ENCODE data around the gene PDIA3. TPM values are rescaled to one million over a fixed set of nuclear protein-coding genes. Genes with fewer than 3 reads are reported as not detected.

The PDIA3 gene
- total and polyA plus RNA-seq, 2 of the 13 experiments (the other 11 are each of a cell fraction or from before 2014, with no cell fraction given) = 238 to 433 TPM

- Histone ChIP-seq H3K4me1 (ENCODE audit: insufficient read depth, low read length) (peaks cover 15% of the 10 kb centered on the region), H3K27ac (ENCODE audit: extremely low read length, insufficient read depth, low read length) (no peak overlapping the region), H3K4me3 (replicated peaks in 1 of 3; ENCODE audit: insufficient read depth in 1 of 3, low read depth in 2 of 3, low read length in 3 of 3) (no peak overlapping the region), H3K9me3 (ENCODE audit: low read length) (no peaks in the 10 kb centered on the region), H3K27me3 (ENCODE audit: control insufficient read depth in 1 of 2, insufficient read depth in 2 of 2, low read length in 2 of 2) (no peaks in the 10 kb centered on the region), H3K4me2 (ENCODE audit: low read depth, low read length) (no peak overlapping the region), H3K36me3 (replicated peaks in 1 of 2; ENCODE audit: control insufficient read depth in 1 of 2, insufficient read depth in 2 of 2, low read length in 2 of 2) (peaks cover 8 to 58% of the 10 kb centered on the region in 2 experiments), H3K9ac (ENCODE audit: insufficient read depth, low read depth, low read length) (no peak overlapping the region), H2AFZ (ENCODE audit: low read length) (no peak overlapping the region), H3K79me2 (ENCODE audit: insufficient read depth, low read length) (no peaks in the 10 kb centered on the region), H4K20me1 (ENCODE audit: insufficient read depth, low read length) (no peaks in the 10 kb centered on the region)
- ChIA-PET POLR2A (no interaction called here), CTCF (ENCODE audit: low intra/inter-chr PET ratio, low total read pairs) (no interaction called here)
- TF ChIP-seq HMG20A (CRISPR knock-in tag; IDR thresholded peaks at IDR 0.05; ENCODE audit: borderline replicate concordance) (no peak), HBP1 (CRISPR knock-in tag; IDR thresholded peaks at IDR 0.05; ENCODE audit: low read depth) (no peak), KLF6 (CRISPR knock-in tag; IDR thresholded peaks at IDR 0.05) (no peak), POLR2A (IDR thresholded peaks at IDR 0.05; ENCODE audit: insufficient read depth in 1 of 2, low read depth in 2 of 2, low read length in 2 of 2) (no peak), ATF1 (CRISPR knock-in tag; IDR thresholded peaks at IDR 0.05) (no peak), TOPORS (CRISPR knock-in tag; IDR thresholded peaks at IDR 0.05) (no peak), ZBTB38 (CRISPR knock-in tag; IDR thresholded peaks at IDR 0.05) (no peak), ELF1 (CRISPR knock-in tag; IDR thresholded peaks at IDR 0.05) (no peak), CREB1 (IDR thresholded peaks at IDR 0.05) (no peak), CREB1 (CRISPR knock-in tag; IDR thresholded peaks at IDR 0.05) (no peak), PRPF4 (IDR thresholded peaks at IDR 0.05; ENCODE audit: low read depth, low read length, poor library complexity, severe bottlenecking) (no peak)
- intact Hi-C loops (cut with micrococcal nuclease; ENCODE audit: unreplicated experiment) (no loop called here), in situ Hi-C loops (cut with HindIII; ENCODE audit: extremely low pct_ligation_motif_present, low pct_unique_long_range_greater_than_20kb) (loop anchor here (10.0 to 25.0 kb wide), 2 partner anchors 257 to 335 kb away; partner anchors contain the start of gene MAP1A)
- WGBS (ENCODE audit: low lambda C conversion rate) = 97% methylated on average over 2 of the region's 2 CpGs
- no peak for FAIRE-seq
- no TSS peak for BruUV-seq (replicated peaks)
- no peak for DNase-seq (ENCODE audit: low spot score)
- ATAC-seq = no peak
Measured at GRCh38 chr15:43771816-43772215, 25.6 kb downstream of the PDIA3 start.

Data from HepG2 (cell line).